Left ventricle myocardium inferior (tissue), 1 donor: ENCODE results near the gene WWC2. TPM values are rescaled to one million over a fixed set of nuclear protein-coding genes. Genes with fewer than 3 reads are reported as not detected.
A peak's percentile ranks its signal among the peaks of the same experiment; 100 is the strongest.

Experiments
- DNase-seq: peaks from one replicate; pipeline ENCODE4 v3.0.0-alpha.2; 2020
- H3K27ac ChIP-seq: fragments of 200-600 bp; replicated peaks from 2 replicates; pipeline ENCODE4 v1.8.0; 2021
- H3K27me3 ChIP-seq: fragments of 200-600 bp; 2 replicates; pipeline ENCODE4 v1.8.0; 2021; ENCODE audit warnings: low read depth
- H3K36me3 ChIP-seq: fragments of 200-600 bp; 2 replicates; pipeline ENCODE4 v1.8.0; 2021
- H3K4me1 ChIP-seq: fragments of 200-600 bp; 2 replicates; pipeline ENCODE4 v1.8.0; 2021
- H3K4me3 ChIP-seq: fragments of 200-600 bp; 2 replicates; pipeline ENCODE4 v1.8.0; 2021; ENCODE audit warnings: mild to moderate bottlenecking, moderate library complexity
- H3K9me3 ChIP-seq: fragments of 200-600 bp; replicated peaks from 2 replicates; pipeline ENCODE4 v1.8.0; 2021
- intact Hi-C: fragments of 100-400 bp; cut with micrococcal nuclease; formaldehyde crosslinking; loops from one replicate; pipeline ENCODE4 v1.11.0; 2022
- total RNA-seq: library from RNA; stranded (reverse); fragmentation: NEBNext Ultra II Directional; extraction: Animal tissue kit (Norgen Biotek cat#: 25700); gene quantifications from one replicate; pipeline ENCODE4 v1.2.1, GENCODE V29; 2021
- TF ChIP-seq, protein P1 (sequence below): fragments of 200-600 bp; IDR thresholded peaks from 2 replicates; pipeline ENCODE4 v1.8.0; 2021; ENCODE audit warnings: antibody characterized with exemption, mild to moderate bottlenecking, borderline replicate concordance
- donor health status: DM: no; HTN: yes; CAD: no; lungs with severe emphysema.

The WWC2 gene
- total RNA-seq, 1 donor from 2014 or later: 42.3 TPM

DNA sequence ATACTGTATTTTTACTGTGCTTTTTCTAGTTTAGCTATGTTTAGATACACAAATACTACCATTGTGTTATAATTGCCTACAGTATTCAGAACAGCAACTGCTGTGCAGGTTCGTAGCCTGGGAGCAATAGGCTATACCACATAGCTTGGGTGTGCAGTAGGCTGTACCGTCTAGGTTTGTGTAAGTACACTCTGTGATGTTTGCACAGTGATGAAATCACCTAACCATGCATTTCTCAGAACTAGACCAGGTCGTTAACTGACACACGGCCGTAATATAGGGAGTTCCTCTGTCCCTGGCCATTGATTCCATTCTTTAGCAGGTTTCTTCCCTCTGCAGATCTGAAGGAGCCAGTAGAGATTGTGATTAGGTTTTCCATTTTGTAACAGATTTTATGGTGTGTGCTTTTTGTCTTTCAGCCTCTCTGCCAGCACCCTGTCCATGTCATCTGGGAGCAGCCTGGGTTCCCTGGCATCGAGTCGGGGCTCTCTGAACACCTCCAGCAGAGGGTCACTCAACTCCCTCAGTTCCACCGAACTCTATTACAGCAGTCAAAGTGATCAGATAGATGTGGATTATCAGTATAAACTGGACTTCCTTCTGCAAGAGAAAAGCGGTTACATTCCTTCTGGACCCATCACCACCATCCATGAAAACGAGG is 161.6 kb downstream of the WWC2 start:
- no peak for DNase-seq
- no peak overlapping the region for H3K4me3 ChIP-seq
- no peaks in the 10 kb centered on the region for H3K27me3 ChIP-seq
- no peak overlapping the region for H3K27ac ChIP-seq
- intact Hi-C loops: loop anchor here (5.0 kb wide), 1 partner anchor 323 kb away; no protein-coding TSS in a partner anchor
- TF ChIP-seq, protein P1, sequence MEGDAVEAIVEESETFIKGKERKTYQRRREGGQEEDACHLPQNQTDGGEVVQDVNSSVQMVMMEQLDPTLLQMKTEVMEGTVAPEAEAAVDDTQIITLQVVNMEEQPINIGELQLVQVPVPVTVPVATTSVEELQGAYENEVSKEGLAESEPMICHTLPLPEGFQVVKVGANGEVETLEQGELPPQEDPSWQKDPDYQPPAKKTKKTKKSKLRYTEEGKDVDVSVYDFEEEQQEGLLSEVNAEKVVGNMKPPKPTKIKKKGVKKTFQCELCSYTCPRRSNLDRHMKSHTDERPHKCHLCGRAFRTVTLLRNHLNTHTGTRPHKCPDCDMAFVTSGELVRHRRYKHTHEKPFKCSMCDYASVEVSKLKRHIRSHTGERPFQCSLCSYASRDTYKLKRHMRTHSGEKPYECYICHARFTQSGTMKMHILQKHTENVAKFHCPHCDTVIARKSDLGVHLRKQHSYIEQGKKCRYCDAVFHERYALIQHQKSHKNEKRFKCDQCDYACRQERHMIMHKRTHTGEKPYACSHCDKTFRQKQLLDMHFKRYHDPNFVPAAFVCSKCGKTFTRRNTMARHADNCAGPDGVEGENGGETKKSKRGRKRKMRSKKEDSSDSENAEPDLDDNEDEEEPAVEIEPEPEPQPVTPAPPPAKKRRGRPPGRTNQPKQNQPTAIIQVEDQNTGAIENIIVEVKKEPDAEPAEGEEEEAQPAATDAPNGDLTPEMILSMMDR: no peak
- H3K36me3 ChIP-seq: peaks cover 49% of the 10 kb centered on the region
- H3K9me3 ChIP-seq: no peaks in the 10 kb centered on the region
- peaks cover 17% of the 10 kb centered on the region for H3K4me1 ChIP-seq

DNA sequence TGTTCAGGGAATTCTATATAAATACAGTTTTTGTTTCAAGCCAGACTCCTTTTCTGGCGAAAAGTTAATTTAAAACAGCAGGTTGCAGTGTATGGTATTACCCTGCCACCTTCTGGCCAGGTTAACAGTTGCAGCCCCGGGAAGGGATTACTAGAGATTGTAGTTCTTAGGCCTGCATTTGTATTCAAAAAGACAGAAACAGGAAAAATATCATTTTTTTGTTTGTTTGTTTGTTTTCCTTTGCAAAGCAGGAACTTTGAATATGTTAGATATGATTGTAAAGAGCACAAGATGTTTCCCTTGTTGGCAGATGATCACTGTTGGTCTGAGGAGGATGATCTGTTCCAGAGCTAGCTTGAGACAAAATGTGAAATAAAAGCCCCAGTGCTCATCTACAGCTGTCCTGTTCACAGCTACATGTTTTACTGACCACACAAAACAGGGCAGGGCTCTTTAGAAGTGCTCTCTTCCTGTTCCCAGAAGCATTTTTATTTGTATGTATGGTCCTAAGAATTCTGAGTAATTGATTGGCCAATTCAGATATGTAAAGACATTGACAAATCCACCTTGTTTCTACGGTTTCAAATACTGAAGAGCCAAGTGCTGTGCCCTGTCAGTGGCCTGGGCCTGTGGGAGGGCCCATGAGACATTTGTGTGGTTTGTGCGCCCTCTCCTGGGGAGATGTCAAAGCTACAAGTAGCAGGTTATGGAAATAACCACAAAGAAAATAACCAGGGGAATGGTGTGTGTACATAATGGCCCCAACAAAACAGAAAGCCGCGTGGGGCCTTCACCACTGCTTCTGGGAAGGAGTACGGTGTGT is 163.1 kb downstream of the WWC2 start:
- TF ChIP-seq, protein P1: peak; percentile 77
- Histone ChIP-seq H3K27me3 (no peaks in the 10 kb centered on the region), H3K36me3 (peaks cover 64% of the 10 kb centered on the region), H3K27ac (peak overlapping the region; percentile 58), H3K4me1 (peaks cover 11% of the 10 kb centered on the region), H3K4me3 (no peak overlapping the region), H3K9me3 (no peaks in the 10 kb centered on the region)
- intact Hi-C loops: loop anchor here (2.0 to 5.0 kb wide), 2 partner anchors 189 to 325 kb away; no protein-coding TSS in a partner anchor
- peak; percentile 62 for DNase-seq

DNA sequence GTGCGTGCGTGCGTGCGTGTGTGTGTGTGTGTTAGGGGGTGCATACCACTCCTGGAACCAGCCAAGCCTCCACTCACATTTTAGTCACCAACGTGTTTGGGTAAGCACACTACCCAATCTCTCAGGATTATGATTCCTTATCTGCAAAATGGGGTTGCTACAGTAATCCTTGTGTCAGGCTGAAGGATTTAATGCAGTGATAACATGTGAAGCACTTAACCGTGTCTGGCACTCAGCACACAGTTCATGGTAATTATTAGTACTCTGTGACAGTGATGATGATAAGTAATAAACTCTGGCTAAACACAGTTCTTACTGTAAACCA is 163.7 kb downstream of the WWC2 start:
- Histone ChIP-seq H3K27ac (no peak overlapping the region), H3K4me1 (peaks cover 11% of the 10 kb centered on the region), H3K4me3 (no peak overlapping the region), H3K27me3 (no peaks in the 10 kb centered on the region), H3K9me3 (no peaks in the 10 kb centered on the region), H3K36me3 (peaks cover 67% of the 10 kb centered on the region)
- TF ChIP-seq, protein P1: no peak
- intact Hi-C loops: loop anchor here (2.0 to 5.0 kb wide), 2 partner anchors 190 to 325 kb away; no protein-coding TSS in a partner anchor
- no peak for DNase-seq

DNA sequence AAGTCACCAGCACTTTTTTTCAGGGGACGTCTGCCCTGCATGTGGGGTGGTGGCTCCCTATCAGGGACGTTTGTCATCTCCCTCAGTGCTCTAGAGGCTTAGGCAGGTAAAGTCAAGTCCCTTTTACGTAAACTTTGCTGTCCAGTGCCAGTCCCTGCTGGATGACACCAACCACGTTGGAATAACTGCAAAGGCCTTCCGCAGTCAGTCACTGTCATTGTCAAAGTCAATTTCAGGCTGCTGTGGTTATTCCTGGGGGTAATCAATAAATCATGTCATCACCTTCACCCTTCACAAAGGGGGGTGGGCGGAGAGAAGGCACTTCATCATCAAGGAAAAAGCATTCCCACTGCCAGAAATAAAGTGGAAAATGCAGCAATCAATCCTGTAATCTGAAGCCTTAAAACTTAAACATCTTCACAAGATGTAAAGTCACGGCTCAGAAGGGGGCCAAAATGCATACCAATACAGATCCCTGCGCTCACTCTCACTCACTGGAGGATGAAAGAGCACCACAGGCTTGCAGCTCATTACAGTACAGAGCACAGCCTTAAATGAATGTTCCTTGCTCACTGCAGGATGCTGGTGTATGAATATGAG is 164.8 kb downstream of the WWC2 start:
- H3K27ac ChIP-seq: no peak overlapping the region
- peaks cover 72% of the 10 kb centered on the region for H3K36me3 ChIP-seq
- H3K4me3 ChIP-seq: no peak overlapping the region
- no peaks in the 10 kb centered on the region for H3K27me3 ChIP-seq
- H3K9me3 ChIP-seq: no peaks in the 10 kb centered on the region
- peaks cover 11% of the 10 kb centered on the region for H3K4me1 ChIP-seq
- intact Hi-C loops: loop anchor here (2.0 to 5.0 kb wide), 2 partner anchors 191 to 327 kb away; no protein-coding TSS in a partner anchor
- DNase-seq: no peak
- TF ChIP-seq, protein P1: no peak

DNA sequence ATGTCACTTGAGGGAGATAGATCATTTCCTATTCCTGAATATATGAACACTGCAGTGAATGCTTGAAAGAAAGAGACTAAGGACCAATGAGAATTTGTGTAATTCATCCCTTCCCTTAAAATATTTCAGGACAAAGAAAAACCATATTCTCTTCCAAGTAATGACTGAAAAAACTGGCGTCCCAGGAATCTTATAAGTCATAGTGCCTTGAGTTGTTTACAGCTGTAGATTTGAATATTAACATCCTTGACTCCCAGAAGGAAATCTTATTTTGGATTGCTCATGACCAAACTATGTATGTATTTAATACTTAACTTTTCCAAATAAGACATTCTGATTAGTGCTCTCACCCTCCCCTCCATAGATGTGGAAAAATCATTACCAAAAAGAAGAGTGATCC is 165.6 kb downstream of the WWC2 start:
- intact Hi-C loops: loop anchor here (5.0 kb wide), 1 partner anchor 327 kb away; no protein-coding TSS in a partner anchor
- TF ChIP-seq, protein P1: no peak
- Histone ChIP-seq H3K4me1 (peaks cover 11% of the 10 kb centered on the region), H3K27me3 (no peaks in the 10 kb centered on the region), H3K27ac (no peak overlapping the region), H3K9me3 (no peaks in the 10 kb centered on the region), H3K36me3 (peaks cover 76% of the 10 kb centered on the region), H3K4me3 (no peak overlapping the region)
- no peak for DNase-seq
